HL-60/S4 treated with phorbol 12-myristate 13-acetate at 8.2 ng/mL for 4 days and 3 days (cell line): ENCODE data around the gene GDPGP1.
"Not testable (repeated sequence)": the region's sequence is repeated elsewhere in the genome, so short reads cannot be mapped to it uniquely, and the experiment has no call there.

Source experiments
- in situ Hi-C: fragments of 300-500 bp; cut with MboI; formaldehyde crosslinking; loops from 2 replicates; pipeline ENCODE4 v1.15.0; 2022; ENCODE audit warnings: low sequenced_read_pairs

GDPGP1 gene

DNA sequence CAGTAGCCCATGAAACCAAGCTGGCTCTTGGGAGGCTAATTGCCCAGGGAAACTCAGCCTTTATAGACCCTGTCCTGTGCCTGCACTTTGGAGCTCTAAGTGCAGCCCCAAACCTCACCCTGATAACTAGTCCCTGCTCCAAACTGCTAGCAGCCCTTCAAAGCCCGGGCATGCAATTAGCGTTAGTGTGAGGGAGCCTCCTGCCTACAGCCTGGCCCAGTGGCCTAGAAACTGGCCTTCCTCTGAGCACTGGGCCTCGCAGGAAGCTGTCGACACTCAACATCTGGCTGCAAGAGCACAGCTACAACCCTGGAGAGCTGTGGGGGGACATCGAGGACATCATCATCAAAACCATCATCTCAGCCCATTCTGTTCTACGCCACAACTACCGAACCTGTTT, 23.8 kb downstream of the GDPGP1 start:
- in situ Hi-C loops, result no loop called here

DNA sequence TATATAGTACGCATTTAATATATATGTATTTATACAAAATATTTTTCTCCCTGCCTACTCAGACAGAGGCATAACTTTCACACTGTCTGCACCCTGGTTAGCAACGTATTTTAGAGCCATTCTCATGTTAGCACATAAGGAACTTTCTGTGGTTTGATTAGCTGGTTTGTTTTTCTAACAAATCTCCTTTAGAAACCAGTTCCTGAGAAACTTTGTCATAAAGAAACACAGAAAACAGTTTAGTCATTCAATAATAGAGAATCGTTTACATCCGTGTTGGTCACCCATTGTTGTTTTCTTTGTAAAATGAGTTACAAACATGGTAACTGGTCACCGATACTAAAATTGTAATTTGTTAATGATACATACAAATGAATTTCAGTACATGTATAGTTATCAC, 25.5 kb downstream of the GDPGP1 start:
- in situ Hi-C loops, result no loop called here

DNA sequence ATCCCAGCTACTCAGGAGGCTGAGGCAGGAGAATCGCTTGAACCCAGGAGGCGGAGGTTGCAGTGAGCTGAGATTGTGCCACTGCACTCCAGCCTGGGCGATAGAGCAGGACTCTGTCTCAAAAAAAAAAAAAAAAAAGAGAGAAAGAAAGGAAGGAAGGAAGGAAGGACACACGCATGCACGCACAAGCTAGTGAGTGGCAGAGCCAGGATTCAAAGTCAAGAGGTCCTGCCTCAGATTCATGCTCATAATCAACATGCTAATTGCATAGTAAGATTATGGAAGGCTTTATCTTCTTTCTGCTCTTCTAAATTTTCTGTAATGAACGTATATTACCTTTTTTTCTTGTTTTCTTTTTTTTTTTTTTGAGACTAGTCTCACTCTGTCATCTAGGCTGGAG, 26.7 kb downstream of the GDPGP1 start:
- in situ Hi-C loops, result not testable (repeated sequence)

DNA sequence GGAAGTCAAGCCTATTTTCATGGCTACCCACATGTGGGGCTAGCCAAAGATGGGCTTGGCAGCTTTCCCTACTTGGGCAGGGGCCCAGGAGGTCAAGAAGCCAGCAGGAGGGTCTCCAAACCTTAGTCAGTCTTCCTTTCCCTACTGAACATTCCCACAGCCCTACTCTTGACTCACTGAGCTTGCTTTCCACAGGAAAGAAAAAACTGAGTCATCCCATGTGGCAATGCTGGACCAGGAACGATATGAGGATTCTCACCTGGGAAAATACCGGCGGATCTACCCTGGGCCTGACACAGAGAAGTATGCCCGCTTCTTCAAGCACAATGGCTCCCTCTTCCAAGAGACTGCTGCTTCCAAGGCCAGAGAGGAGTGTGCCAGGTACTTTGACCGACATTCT, 27.8 kb downstream of the GDPGP1 start:
- in situ Hi-C loops, result no loop called here

DNA sequence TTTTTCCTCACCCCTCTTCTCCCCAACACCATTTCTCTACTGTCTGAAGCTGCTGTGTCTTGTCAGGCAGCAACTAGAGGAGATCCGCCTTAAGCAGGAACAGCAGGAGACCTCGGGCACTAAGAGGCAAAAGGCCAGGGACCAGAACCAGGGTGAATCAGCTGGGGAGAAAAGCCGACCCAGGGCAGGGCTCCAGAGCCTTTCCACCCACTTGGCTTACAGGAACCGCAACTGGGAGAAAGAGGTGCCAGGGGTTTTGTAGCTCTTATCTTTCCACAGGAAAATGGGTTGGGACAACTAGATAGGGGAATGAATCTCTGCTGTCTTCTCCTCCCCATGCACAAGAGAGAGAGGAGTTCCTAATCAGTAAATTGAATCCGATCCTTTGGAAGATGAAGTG, 28.4 kb downstream of the GDPGP1 start:
- in situ Hi-C loops, result no loop called here

DNA sequence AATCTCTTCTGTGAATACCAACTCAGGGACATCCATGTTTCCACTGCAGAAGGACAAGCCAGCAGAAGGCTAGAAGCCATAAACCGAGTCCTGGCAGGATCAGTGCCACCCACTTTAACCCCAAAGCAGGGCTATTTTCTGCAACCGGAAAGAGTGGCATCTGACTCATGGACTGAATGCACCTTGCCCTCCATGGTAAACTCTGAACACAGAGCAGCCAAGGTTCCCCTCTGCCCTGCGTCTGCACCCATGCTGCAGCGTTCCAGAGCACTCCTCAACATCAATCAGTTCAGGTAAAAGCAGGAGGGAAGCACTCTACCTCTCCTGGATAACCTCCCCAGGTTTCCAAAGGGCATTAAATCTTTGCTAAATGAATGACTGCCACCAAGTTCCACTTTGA, 30.7 kb downstream of the GDPGP1 start:
- in situ Hi-C loops, result no loop called here

DNA sequence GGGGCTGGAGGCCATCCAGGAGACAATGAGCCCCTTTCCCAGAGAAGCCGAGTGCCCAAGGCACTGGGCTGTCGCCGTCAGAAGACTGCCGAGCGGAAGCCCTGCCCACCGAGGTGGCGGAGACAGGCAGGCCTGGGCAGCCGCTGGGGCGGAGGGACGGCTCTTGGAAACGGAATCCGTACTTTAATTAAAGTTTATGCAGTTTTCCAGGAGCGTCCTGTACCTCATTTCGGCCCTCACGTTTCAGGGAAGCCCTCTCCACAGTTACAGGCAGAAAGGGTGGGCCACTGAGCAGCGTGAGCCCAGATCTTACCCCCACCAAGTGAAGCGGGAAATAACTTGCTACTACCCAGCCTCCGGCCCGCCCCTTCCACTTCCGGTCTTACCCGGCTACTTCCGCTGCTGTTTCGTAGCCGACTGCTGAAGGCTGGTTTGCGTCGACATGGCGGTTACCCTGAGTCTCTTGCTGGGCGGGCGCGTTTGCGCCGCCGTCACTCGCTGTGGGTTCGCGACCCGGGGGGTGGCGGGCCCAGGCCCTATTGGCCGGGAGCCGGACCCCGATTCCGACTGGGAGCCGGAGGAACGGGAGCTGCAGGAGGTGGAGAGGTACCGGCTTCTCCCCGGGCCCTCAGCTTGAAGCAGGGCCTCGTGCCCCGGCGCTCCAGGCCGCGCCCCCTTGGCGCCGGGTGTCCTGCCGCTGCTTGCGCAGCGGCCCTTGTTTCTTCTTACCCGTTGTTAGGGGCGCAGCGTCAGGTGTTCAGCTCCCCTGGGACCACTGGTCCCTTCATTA, 31.5 kb downstream of the GDPGP1 start, which contains the start of gene NGRN:
TSS of gene NGRN (plus strand) at position 402 of the 790 bp plus-strand sequence. CDS start at position 443, 41 bp downstream.
- in situ Hi-C loops, result no loop called here

DNA sequence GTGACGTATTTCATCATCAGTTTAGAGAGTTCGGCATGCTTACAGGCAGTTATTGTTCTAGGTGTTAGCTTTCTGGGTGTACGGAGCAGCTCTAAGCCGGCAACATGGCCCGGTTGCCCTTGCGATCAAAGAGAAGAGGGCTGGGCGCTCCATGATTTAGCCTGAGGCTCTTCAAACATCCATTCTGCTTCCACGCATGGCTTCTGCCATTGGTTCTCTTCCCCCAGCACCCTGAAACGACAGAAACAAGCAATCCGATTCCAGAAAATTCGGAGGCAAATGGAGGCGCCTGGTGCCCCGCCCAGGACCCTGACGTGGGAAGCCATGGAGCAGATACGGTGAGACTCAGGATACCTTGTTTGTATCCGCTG, 32.0 kb downstream of the GDPGP1 start:
- in situ Hi-C loops, result no loop called here

DNA sequence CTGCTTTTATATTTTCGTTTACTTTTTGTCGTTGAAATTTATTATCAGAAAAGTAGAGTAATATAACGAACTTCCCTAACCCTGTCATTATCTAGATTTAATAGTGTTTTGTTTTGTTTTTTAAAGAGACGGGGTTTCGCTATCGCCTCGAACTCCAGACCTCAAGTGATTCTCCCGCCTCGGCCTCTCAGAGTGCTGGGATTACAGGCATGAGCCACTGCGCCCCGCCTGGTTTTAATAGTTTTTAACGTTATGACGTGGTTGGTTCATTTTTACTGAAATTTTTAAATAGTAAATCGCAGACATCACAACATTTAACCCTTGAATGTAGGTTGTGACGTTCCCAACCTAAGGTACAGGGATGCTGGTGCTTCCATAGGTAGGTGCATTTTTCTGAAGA, 32.5 kb downstream of the GDPGP1 start:
- in situ Hi-C loops, result no loop called here

DNA sequence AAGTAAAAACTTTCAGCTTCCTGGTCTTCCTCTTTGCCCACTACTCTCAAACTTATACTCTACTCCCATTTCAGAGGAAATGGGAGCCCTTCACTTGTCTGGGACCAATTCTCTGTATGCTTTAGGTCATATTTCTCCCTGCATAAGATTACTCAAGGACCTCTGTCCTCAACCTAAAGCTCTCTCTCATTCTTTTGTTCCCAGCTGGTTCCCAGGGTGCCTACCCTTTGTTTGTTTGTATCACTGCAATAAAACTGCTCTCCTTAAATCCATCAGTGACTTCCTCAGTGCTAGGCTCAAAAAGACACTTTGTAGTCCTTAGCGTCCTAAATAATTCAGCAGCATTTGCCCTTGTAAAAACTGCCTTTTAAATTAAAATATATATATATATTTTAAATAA, 34.4 kb downstream of the GDPGP1 start:
- in situ Hi-C loops, result no loop called here

DNA sequence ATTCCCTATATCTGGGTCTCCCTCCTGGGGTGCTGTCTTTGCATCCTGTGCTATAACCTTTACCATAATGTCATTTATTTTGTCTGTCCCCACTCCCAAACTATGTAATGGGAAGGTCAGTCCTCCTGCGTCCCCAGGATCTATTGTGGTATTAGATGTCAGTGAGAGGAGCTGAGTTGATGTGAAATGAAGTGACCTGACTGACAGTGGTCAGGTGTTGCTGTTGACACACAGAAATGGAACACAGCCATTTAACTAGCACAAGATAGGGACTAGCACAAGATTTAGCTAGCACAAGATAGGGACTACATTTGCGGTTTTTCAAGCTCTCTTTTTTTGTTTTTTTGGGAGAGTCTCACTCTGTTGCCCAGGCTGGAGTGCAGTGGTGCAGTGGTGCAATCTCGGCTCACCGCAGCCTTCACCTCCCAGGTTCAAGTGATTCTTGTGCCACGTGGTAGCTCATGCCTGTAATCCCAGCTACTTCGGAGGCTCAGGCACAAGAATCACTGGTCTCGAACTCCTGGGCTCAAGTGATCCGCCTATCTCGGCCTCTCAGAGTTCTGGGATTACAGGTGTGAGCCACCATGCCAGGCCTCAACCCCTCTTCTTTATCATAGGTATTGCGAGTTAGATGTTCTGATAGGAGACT, 36.6 kb downstream of the GDPGP1 start:
- in situ Hi-C loops, result no loop called here

DNA sequence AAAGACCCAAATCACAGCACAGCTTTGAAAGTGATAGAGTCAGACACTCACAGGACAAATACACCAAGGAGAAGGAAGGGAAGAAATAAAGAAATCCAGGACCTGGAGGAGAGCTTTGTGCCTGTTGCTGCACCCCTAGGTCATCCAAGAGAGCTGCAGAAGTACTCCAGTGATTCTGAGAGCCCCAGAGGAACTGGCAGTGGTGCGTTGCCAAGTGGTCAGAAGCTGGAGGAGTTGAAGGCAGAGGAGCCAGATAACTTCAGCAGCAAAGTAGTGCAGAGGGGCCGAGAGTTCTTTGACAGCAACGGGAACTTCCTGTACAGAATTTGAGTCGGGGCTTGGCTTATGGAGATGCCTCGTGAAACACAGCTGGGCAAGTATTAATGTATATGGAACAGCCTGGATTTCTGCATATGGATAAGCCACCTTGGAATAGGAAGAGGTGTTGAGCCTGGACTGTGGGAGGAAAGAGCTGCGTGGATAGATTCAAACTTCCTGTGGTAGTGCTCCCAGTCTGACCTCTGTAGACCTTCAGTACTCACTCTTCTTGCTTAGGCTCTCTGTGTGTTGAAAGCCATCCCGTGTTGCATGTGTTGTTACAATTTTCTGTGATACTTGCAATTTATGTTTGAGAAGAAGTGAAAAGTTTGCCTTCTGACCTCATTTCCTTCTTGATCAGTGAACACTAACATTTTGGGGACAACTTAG, 37.6 kb downstream of the GDPGP1 start:
- in situ Hi-C loops, result no loop called here

DNA sequence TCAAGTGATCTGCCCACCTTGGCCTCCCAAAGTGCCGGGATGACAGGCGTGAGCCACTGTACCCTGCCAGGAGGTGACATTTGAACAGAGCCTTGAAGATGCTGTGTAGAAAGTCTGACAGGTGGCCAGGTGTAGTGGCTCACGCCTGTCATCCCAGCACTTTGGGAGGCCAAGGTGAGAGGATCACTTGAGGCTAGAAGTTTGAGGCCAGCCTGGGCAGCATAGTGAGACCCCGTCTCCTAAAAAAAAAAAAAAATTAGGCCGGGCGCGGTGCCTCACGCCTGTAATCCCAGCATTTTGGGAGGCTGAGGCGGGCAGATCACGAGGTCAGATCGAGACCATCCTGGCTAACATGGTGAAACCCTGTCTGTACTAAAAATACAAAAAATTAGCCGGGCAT, 44.5 kb downstream of the GDPGP1 start:
- in situ Hi-C loops, result not testable (repeated sequence)

DNA sequence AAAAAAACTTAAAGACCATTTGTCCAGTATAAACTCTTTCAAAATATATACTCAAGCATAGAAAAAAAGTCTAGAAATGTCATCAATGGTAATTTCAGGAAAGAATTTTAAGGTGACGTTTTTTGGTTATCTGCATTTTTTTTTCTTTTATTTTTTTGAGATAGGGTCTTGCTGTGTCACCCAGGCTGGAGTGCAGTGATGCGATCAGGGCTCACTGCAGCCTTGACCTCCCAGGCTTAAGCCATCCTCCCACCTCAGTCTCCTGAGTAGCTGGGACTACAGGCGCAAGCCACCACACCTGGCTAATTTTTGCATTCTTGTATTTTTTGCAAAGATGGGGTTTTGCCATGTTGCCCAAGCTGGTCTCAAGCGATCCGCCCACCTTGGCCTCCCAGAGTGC, 46.7 kb downstream of the GDPGP1 start:
- in situ Hi-C loops, result not testable (repeated sequence)

DNA sequence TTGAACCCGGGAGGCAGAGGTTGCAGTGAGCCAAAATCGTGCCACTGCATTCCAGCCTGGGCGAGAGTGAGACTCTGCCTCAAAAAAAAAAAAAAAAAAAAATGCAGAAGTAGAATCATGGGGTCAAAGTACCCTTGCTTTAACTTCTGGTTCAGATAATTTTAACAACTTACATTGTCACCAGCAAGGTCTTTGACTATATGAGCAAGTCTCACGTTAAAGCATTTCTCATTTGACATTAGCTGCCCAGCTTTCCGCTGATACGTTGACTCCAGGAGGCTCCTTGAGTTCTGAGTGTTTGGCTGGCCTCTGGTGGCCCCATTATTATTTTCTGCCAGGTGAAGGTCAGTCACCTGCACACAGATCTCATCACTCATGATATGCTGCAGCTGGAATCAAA, 47.6 kb downstream of the GDPGP1 start:
- in situ Hi-C loops, result not testable (repeated sequence)

DNA sequence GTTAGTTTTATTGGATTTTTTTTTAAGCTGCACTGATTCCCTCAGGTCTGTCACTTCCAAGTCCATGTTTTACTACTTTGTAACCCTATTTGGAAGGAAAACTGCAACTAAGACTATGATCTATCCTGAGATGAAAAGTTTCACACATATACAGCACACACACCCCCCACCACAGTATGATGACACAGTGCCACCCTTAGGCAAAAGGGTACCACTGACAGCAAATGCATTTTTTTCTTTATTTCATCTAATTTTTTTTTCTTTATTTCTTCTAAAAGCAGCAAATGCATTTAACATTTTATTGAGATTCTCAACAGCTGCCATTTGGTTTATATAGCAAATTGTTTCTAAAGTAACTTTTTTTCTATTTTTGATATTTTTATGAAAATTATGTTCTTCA, 52.7 kb downstream of the GDPGP1 start:
- in situ Hi-C loops, result no loop called here

DNA sequence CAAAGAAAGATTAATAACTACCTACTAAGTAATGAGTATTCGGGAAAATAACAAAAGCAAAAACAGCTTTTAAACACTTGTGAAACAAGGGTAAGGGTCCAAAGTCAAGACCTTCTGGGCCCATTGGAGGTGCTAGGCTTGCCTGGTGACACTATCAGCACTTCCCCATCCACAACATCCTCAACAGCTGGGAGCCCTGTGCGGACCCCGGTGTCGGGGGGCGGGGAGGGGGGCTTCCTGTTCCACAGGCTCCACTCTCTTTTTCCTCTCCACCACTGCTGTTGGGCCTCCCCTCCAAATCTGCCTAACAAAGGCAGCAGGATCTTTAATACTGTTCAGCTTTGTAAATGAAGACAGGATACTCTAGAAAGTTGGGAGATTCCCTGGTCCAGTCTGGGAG, 53.1 kb downstream of the GDPGP1 start:
- in situ Hi-C loops, result no loop called here

DNA sequence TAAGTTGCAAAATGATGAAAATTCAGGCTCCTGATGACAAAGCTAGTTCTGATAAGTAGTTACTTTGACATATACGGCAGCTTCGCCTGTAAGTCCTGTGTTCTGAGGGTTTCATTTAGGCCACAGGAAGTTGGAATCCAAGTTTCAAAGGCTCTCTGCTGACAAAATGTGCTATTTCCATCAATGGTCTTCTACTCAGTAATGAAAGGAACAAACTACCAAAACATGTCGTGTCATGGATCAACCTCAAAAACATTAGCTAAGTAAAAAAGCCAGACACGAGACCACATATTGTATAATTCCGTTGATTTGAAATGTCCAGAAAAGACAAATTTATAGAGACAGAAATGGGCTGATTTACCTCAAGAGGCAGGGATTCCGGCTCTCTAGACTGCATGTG, 53.9 kb downstream of the GDPGP1 start:
- in situ Hi-C loops, result no loop called here

DNA sequence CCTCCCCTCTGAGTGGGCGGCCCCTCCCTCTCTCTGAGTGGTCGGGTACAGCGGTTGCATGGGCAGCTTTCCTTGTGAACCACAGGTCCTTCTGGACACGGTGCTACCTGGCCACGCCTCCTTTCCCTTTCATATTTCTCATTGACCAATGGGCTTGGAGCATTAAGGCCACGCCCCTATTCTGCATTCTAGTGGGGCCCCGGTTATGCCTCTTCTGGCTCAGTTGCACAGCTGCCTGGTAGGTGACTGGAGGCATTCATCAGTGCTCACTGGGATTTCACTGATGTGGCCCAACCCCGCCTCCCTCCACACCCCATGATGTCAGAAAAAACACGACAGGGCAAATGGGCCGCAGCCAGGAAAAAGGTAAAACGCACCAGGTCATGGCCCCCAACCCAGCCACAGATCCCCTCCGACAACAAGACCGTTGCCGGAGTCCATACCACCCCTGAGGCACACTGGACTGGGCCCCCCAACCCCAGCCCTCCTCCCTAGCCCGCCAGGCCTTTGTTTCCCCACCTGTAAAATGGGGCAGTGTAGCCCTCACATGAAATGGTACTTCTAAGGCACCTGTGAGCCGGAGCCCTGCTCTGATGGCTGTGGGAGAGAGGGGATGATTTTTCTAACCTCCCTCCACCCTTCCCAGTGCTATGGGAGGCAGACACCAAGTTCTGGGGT, 57.8 kb downstream of the GDPGP1 start:
- in situ Hi-C loops, result no loop called here

DNA sequence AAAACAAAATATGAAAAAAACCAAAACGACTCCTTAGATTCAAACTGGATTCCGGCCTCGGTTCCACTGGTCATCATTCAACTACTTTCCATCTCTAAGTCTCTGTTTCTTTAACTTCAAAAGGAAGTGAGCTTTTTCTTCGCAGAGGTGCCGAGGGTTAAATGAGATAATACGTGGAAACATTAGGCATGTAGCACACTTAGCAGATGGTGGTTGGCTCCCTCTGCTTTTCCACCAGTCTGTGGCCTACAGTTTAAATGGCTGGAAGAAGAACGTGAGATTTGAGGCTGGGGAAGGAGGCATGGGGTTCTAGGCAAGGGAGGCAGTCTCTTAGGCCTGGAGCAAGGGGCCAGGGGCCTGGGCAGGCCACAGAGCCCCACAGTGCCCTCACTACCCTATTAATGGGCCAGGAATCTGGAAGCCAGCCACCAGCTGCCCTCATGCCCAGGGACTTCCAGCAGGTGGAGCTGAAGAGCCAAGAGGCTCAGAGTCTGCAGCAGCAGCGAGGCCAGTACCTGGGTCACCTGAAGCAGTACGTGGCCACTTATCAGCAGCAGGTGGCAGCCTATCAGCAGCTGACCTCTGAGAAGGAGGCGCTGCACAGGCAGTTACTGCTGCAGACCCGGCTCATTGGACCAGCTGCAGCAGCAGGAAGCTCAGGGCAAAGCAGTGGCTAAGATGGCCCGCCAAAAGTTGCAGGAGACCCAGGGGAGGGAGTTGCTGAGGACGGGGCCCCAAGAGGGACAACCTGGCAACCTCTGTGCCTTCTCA, 59.2 kb downstream of the GDPGP1 start:
- in situ Hi-C loops, result not testable (repeated sequence)

DNA sequence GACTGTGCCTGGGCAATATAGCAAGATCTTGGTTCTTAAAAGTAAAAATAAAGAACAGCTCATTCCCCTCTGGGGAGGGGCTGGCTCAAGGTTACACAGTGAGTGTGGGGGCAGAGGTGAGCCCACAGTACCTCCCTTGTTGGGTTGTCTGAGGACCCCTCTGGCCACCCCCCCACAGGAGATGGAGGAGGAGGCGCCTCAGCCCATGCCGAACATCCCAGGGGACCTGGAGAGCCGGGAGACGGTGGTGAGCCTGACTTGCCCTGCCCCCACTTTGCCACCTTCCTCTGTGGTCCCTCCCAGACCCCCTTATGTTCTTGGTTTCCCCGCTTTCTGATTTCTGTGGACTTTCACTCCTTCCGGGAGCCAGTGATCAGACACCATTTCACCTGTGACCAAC, 60.1 kb downstream of the GDPGP1 start:
- in situ Hi-C loops, result no loop called here
